Myocyte (in vitro differentiated cells): ENCODE measurements around the gene S100A12. TPM values are rescaled to one million over a fixed set of nuclear protein-coding genes. Genes with fewer than 3 reads are reported as not detected.

Source experiments
- DNase-seq: peaks from one replicate; pipeline ENCODE4 v3.0.0-alpha.2; 2012; ENCODE audit warnings: low read depth
- total RNA-seq: library from RNA; depleted of rRNA; stranded (reverse); fragments of >200 nt; gene quantifications from 2 replicates; pipeline ENCODE4 v1.2.3, GENCODE V29; 2014

The S100A12 gene
- total RNA-seq, 1 donor from 2014 or later = not detected

- no peak for DNase-seq
Observed at GRCh38 chr1:153337980-153338853, 37.2 kb downstream of the S100A12 start.

- DNase-seq = no peak
Observed at GRCh38 chr1:153336650-153337049, 38.8 kb downstream of the S100A12 start.

GRCh38 chr1:153333902-153334301, 41.5 kb downstream of the S100A12 start:
- no peak for DNase-seq

- no peak for DNase-seq
Observed at GRCh38 chr1:153324912-153325311, 50.5 kb downstream of the S100A12 start.

Other genes starting within 250 kb of the S100A12 start
- not detected in 2 replicates for gene SPRR2G, start 224.7 kb downstream of the S100A12 start, total RNA-seq
- gene LELP1, start 172.2 kb downstream of the S100A12 start, total RNA-seq = not detected in 2 replicates
- gene PRR9, start 158.0 kb downstream of the S100A12 start, total RNA-seq = not detected in 2 replicates
- gene LORICRIN, start 115.9 kb downstream of the S100A12 start, total RNA-seq = not detected in 2 replicates
- not detected in 2 replicates for gene PGLYRP3, start 62.7 kb downstream of the S100A12 start, total RNA-seq
- not detected in 2 replicates for gene PGLYRP4, start 26.8 kb downstream of the S100A12 start, total RNA-seq
- gene S100A9, start 17.8 kb downstream of the S100A12 start, total RNA-seq = not detected in 2 replicates
- gene S100A8, start 15.5 kb upstream of the S100A12 start, total RNA-seq = not detected in 2 replicates
- gene S100A7A, start 40.9 kb upstream of the S100A12 start, total RNA-seq = not detected in 2 replicates
- gene S100A7, start 85.0 kb upstream of the S100A12 start, total RNA-seq = not detected in 2 replicates
- 423 and 449 TPM in 2 replicates for gene S100A6, start 160.4 kb upstream of the S100A12 start, total RNA-seq
- gene S100A5, start 165.3 kb upstream of the S100A12 start, total RNA-seq = 2.5 and 2.9 TPM in 2 replicates
- gene S100A4, start 170.2 kb upstream of the S100A12 start, total RNA-seq = 757 and 902 TPM in 2 replicates
- 7.8 and 10.8 TPM in 2 replicates for gene S100A3, start 173.6 kb upstream of the S100A12 start, total RNA-seq
- 6.4 and 7.1 TPM in 2 replicates for gene S100A2, start 190.2 kb upstream of the S100A12 start, total RNA-seq
- 591 and 800 TPM in 2 replicates for gene S100A16, start 237.5 kb upstream of the S100A12 start, total RNA-seq
- not detected in 2 replicates for gene S100A14, start 240.7 kb upstream of the S100A12 start, total RNA-seq